Prostate gland (tissue), 2 donors: ENCODE data around the gene FNDC3B. TPM values are rescaled to one million over a fixed set of nuclear protein-coding genes. Genes with fewer than 3 reads are reported as not detected.
A peak's percentile ranks its signal among the peaks of the same experiment; 100 is the strongest.

ENCODE experiments used
- DNase-seq: peaks from one replicate; pipeline ENCODE4 v3.0.0-alpha.2; 2019; ENCODE audit warnings: low spot score
- H3K27ac ChIP-seq, 2 donors: fragments of 200-600 bp; sonication (generic); 2 replicates each; pipeline ENCODE4 v1.5.1; 2017 to 2019
- H3K27me3 ChIP-seq: fragments of 200-600 bp; sonication (generic); replicated peaks from 2 replicates; pipeline ENCODE4 v1.5.1; 2019; ENCODE audit not compliant: insufficient read depth
- H3K36me3 ChIP-seq, 2 donors: fragments of 200-600 bp; sonication (generic); 1 replicate in 1 of 2; 2 replicates in 1 of 2; pipeline versions ENCODE4 v1.5.1 to v1.8.1; 2017 to 2019
- H3K4me1 ChIP-seq: fragments of 200-600 bp; sonication (generic); replicated peaks from 2 replicates; pipeline ENCODE4 v1.5.1; 2019
- H3K4me3 ChIP-seq, 2 donors: fragments of 200-600 bp; sonication (generic); 2 replicates each; pipeline ENCODE4 v1.5.1; 2017 to 2019
- H3K9me3 ChIP-seq: fragments of 200-600 bp; sonication (generic); 2 replicates; pipeline ENCODE4 v1.5.1; 2017
- POLR2A ChIP-seq: fragments of 450-650 bp; IDR thresholded peaks from one replicate; pipeline ENCODE4 v1.6.1; 2016; ENCODE audit warnings: antibody characterized with exemption, mild to moderate bottlenecking
- POLR2AphosphoS5 ChIP-seq: sonication (generic); formaldehyde crosslinking; IDR thresholded peaks from one replicate; pipeline ENCODE4 v1.6.1; 2017; ENCODE audit warnings: antibody characterized with exemption
- WGBS: methylation state at CpG from one replicate; pipeline ENCODE4 v1.1.5; 2018; 5-methylcytosine and 5-hydroxymethylcytosine counted together
- intact Hi-C: fragments of 100-400 bp; cut with DNase I; formaldehyde crosslinking; loops from one replicate; pipeline ENCODE4 v1.14.2; 2022
- total RNA-seq, 2 donors: library from RNA; depleted of rRNA; stranded (reverse); fragments of >200 nt; gene quantifications; one replicate each; pipeline ENCODE4 v1.1.0, GENCODE V29; 2016
- TF ChIP-seq, protein P1 (sequence below), 4 experiments: fragments of 200-600 bp in 2 of 4; fragments of 450-650 bp in 2 of 4; sonication (generic) in 2 of 4; IDR thresholded peaks; 1 replicate in 3 of 4; 2 replicates in 1 of 4; pipeline ENCODE4 v1.5.1; 2016 to 2019; ENCODE audit warnings: antibody characterized with exemption in 4 of 4, mild to moderate bottlenecking in 2 of 4, moderate library complexity in 2 of 4

Gene FNDC3B
- total RNA-seq, 2 donors from 2014 or later: 35.9 to 62.4 TPM

DNA sequence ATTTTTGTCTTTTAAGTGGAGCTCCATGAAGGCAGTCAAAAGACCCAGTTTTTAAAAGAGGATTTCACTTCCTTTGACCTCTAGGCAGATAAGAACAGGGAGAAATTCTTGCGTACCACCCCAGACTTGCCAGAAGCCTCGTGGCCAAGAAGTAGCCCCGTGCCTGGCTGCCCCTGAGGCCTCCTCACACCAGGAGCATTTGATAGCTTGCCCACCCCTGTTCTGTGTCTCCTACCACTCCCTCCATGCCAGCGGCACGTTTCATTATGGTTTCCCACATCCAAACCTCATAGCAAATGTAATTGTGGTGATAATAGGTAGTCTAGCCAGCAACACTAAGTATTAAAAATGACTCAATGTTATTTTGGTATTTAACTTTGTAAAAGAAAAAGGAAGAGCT, 301.2 kb downstream of the FNDC3B start:
- no peaks in the 10 kb centered on the region for H3K36me3 ChIP-seq
- H3K4me3 ChIP-seq: no peak overlapping the region
- TF ChIP-seq, protein P1, sequence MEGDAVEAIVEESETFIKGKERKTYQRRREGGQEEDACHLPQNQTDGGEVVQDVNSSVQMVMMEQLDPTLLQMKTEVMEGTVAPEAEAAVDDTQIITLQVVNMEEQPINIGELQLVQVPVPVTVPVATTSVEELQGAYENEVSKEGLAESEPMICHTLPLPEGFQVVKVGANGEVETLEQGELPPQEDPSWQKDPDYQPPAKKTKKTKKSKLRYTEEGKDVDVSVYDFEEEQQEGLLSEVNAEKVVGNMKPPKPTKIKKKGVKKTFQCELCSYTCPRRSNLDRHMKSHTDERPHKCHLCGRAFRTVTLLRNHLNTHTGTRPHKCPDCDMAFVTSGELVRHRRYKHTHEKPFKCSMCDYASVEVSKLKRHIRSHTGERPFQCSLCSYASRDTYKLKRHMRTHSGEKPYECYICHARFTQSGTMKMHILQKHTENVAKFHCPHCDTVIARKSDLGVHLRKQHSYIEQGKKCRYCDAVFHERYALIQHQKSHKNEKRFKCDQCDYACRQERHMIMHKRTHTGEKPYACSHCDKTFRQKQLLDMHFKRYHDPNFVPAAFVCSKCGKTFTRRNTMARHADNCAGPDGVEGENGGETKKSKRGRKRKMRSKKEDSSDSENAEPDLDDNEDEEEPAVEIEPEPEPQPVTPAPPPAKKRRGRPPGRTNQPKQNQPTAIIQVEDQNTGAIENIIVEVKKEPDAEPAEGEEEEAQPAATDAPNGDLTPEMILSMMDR (IDR thresholded peaks at IDR 0.05): no peak
- TF ChIP-seq POLR2AphosphoS5 (no peak), POLR2A (no peak)
- H3K27me3 ChIP-seq: no peaks in the 10 kb centered on the region
- DNase-seq: no peak
- H3K27ac ChIP-seq: no peak overlapping the region
- no peaks in the 10 kb centered on the region for H3K9me3 ChIP-seq
- intact Hi-C loops: loop anchor here (5.0 kb wide), 1 partner anchor 698 kb away; no protein-coding TSS in a partner anchor
- WGBS: 77% methylated on average over 5 of the region's 5 CpGs
- H3K4me1 ChIP-seq: no peaks in the 10 kb centered on the region

DNA sequence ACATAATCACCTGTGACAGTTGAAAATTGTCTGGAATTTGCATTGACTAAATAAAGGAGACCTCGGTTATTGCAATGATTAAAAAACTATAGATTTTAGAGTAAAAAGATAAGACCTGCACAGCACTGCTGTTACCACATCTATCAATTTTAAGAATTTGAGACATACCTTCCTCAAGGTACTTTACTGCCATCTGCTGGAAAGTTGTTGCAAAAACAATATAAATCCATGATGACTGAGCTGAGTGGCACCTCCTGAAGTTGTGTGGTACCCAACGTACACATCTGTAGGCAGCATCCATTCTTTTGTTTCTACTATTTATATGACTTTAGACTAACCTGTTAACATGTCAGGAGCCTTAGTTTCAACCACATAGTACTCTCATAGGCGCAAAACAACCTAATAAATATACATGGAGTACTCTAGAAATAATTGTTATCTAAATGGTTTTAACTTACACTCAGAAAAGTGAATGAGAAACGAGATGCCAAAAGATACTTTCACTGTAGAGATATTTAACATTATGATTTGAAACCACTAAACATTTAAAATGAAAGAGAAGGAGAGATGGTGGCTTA, 302.2 kb downstream of the FNDC3B start:
- intact Hi-C loops: loop anchor here (5.0 kb wide), 1 partner anchor 699 kb away; no protein-coding TSS in a partner anchor
- DNase-seq: peak; percentile 36
- no peaks in the 10 kb centered on the region for H3K9me3 ChIP-seq
- H3K27me3 ChIP-seq: no peaks in the 10 kb centered on the region
- no peak overlapping the region for H3K27ac ChIP-seq
- WGBS: 44% methylated on average over 4 of the region's 4 CpGs
- H3K36me3 ChIP-seq: no peaks in the 10 kb centered on the region
- H3K4me1 ChIP-seq: no peaks in the 10 kb centered on the region
- H3K4me3 ChIP-seq: no peak overlapping the region
- no peak for TF ChIP-seq POLR2A
- TF ChIP-seq, protein P1 (IDR thresholded peaks at IDR 0.05): peak; percentile 33 to 74 (median 68)
- TF ChIP-seq POLR2AphosphoS5: no peak

DNA sequence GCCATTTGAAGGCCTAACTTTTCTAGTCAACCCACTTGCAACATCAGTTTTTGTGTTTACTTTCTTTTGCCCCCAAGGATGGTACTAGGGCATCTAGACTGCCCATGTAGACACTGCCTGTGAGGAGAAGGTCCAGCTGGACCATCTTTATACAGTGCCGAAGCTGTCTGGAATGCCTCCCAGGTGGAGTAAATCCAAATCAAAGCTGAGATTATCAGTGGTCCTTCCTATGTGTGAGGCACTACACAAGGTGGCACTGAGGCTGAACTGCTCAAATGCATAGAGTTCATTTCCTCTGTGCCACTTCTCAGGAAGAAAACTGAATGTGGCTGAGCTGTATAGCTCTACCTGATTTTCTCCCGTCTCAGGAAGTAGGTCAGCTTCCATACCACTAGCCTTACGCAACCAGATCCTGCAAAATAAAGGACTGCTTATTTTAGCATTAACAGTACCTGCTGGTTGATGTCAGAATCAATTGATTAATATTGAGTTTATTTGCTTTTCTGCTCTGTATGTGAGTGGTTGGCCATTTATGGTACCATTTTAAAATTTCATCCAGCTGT, 302.8 kb downstream of the FNDC3B start:
- no peak for TF ChIP-seq POLR2AphosphoS5
- TF ChIP-seq POLR2A: no peak
- TF ChIP-seq, protein P1 (IDR thresholded peaks at IDR 0.05): no peak
- no peaks in the 10 kb centered on the region for H3K27me3 ChIP-seq
- DNase-seq: no peak
- no peak overlapping the region for H3K4me3 ChIP-seq
- H3K4me1 ChIP-seq: no peaks in the 10 kb centered on the region
- H3K36me3 ChIP-seq: no peaks in the 10 kb centered on the region
- WGBS: 88% methylated on average over 3 of the region's 3 CpGs
- H3K9me3 ChIP-seq: no peaks in the 10 kb centered on the region
- H3K27ac ChIP-seq: no peak overlapping the region
- intact Hi-C loops: loop anchor here (5.0 kb wide), 1 partner anchor 700 kb away; no protein-coding TSS in a partner anchor

DNA sequence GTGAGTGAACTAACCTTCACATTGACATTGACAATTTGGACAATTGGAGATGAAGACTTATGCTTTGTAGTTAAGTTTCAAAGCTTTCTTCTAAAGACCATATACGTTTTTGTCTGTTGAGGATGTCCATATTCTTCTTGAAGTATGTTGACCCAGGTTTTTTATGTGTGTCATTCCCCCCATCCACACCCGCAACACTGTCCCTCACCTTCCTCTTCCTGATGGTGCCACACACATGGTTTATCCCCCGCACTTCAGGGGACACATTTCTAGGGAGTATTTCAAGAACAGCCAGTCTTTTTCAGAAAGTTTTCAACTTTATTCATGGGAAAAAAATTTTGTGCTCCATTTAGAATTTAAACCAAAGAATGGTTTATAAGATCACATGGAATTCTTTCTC, 303.7 kb downstream of the FNDC3B start:
- Histone ChIP-seq H3K27me3 (no peaks in the 10 kb centered on the region), H3K36me3 (no peaks in the 10 kb centered on the region), H3K9me3 (no peaks in the 10 kb centered on the region), H3K4me1 (no peaks in the 10 kb centered on the region), H3K27ac (no peak overlapping the region), H3K4me3 (no peak overlapping the region)
- DNase-seq: no peak
- intact Hi-C loops: loop anchor here (5.0 kb wide), 1 partner anchor 701 kb away; no protein-coding TSS in a partner anchor
- no peak for TF ChIP-seq POLR2AphosphoS5
- TF ChIP-seq, protein P1 (IDR thresholded peaks at IDR 0.05): no peak
- no peak for TF ChIP-seq POLR2A
- WGBS: 88% methylated on average over 3 of the region's 3 CpGs

DNA sequence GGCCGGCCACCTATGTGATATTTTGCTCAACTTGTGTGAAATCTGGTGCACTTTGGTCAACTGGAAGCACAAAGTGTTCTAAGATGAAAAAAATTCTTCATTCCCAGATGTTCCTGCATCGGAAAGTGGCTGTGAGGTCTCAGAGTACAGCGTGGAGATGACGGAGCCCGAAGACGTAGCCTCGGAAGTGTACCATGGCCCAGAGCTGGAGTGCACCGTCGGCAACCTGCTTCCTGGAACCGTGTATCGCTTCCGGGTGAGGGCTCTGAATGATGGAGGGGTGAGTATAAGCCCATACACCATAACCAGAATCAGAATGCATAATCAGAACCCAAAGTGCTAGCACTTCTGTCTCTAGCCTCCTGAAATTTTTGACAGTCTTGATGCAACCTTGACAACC, 304.6 kb downstream of the FNDC3B start:
- H3K4me3 ChIP-seq: no peak overlapping the region
- 93% methylated on average over 12 of the region's 12 CpGs for WGBS
- no peaks in the 10 kb centered on the region for H3K4me1 ChIP-seq
- no peak overlapping the region for H3K27ac ChIP-seq
- no peak for TF ChIP-seq POLR2AphosphoS5
- TF ChIP-seq, protein P1 (IDR thresholded peaks at IDR 0.05): no peak
- TF ChIP-seq POLR2A: no peak
- no peaks in the 10 kb centered on the region for H3K9me3 ChIP-seq
- DNase-seq: no peak
- intact Hi-C loops: loop anchor here (5.0 kb wide), 1 partner anchor 702 kb away; no protein-coding TSS in a partner anchor
- H3K27me3 ChIP-seq: no peaks in the 10 kb centered on the region
- no peaks in the 10 kb centered on the region for H3K36me3 ChIP-seq
